AG04450 (cell line): Measurements from ENCODE around the gene OR10G3. TPM values are rescaled to one million over a fixed set of nuclear protein-coding genes. Genes with fewer than 3 reads are reported as not detected.

Experiments used
- CTCF ChIA-PET: fragments of 300-600, 350-600 bp; formaldehyde crosslinking; extraction: SDS; loops from one replicate; lab custom pipeline; 2022; ENCODE audit warnings: antibody characterized with exemption, inconsistent platforms; lab: Charles Lee
- POLR2A ChIA-PET: fragments of 350-600 bp; formaldehyde crosslinking; extraction: SDS; loops from one replicate; lab custom pipeline; 2021; ENCODE audit warnings: antibody characterized with exemption, inconsistent platforms; lab: Yijun Ruan, JAX
- DNase-seq: peaks from one replicate; pipeline ENCODE4 v3.0.0-alpha.2; 2011; ENCODE audit warnings: low read depth, low spot score
- H3K27ac ChIP-seq: one replicate; pipeline ENCODE4 v1.5.1; 2012; ENCODE audit warnings: low read depth, low read length, control low read depth
- H3K27me3 ChIP-seq: one replicate; pipeline ENCODE4 v1.6.0; 2012; ENCODE audit warnings: low read length; ENCODE audit not compliant: control insufficient read depth, insufficient read depth
- H3K4me3 ChIP-seq: 2 replicates; pipeline ENCODE4 v1.5.1; 2011; ENCODE audit warnings: mild to moderate bottlenecking, low read depth, low read length, control low read depth
- H3K9me3 ChIP-seq: 2 replicates; pipeline ENCODE4 v1.5.1; 2012; ENCODE audit warnings: low read length; ENCODE audit not compliant: control insufficient read depth, insufficient read depth
- polyA plus RNA-seq: library from polyadenylated mRNA; depleted of rRNA; stranded (reverse); fragments of >200 nt; gene quantifications from 2 replicates; pipeline ENCODE4 v1.2.3, GENCODE V29; 2011
- TF ChIP-seq, protein P1 (sequence below): IDR thresholded peaks from 2 replicates; pipeline ENCODE4 v1.5.1; 2011; ENCODE audit warnings: low read depth, low read length, control low read depth, inconsistent platforms

Gene OR10G3
- polyA plus RNA-seq, 1 experiment, result not detected

DNA sequence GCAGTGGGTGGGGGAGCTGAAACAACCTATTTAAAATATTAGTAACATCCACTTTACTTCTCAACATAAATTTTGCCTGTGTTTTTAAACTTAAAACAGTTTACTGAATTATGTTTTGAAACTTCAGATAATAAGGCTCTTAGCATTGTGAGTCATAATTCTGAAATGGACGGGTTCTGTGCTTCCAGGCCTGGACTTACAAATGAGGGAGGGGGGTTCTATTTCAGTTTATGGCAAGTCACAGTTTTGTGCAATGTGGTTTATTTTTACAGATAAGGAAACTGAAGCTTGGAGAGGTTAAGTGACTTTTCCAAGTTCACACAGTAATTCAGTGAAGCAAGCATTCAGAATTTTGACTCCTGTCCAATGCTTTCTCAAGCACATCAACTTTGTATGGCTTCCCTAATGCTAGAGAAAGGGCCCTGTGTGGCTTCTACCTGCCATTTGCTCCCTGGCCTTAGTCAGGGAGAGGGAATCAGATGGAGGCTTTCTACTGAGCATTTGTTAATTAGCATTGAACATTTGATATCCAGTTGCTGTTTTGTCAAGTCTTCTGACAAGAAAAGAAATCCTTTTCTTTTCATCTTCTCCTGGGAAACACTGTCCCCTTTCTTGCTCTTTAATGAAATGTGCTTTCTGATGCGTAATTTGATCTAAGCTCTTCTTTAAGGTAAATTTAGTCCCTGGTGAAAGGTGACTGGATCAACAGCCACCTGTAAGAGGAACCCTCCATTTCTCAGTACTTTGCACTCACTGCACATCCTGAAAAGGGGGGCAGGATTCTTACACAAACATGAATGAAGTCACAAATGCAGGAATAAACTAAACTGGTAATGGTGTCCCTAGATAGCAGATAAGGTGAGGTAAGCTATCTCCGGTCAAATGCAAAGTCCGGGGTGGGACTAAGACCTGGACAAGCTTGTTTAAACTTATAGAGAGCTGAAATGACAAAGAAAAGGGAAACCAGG is 51.2 kb downstream of the OR10G3 start:
- POLR2A ChIA-PET, result interaction anchor here (0.8 kb wide), 1 partner anchor 61 kb away, joined by 3 read pairs; no protein-coding TSS in a partner anchor
- TF ChIP-seq, protein P1, sequence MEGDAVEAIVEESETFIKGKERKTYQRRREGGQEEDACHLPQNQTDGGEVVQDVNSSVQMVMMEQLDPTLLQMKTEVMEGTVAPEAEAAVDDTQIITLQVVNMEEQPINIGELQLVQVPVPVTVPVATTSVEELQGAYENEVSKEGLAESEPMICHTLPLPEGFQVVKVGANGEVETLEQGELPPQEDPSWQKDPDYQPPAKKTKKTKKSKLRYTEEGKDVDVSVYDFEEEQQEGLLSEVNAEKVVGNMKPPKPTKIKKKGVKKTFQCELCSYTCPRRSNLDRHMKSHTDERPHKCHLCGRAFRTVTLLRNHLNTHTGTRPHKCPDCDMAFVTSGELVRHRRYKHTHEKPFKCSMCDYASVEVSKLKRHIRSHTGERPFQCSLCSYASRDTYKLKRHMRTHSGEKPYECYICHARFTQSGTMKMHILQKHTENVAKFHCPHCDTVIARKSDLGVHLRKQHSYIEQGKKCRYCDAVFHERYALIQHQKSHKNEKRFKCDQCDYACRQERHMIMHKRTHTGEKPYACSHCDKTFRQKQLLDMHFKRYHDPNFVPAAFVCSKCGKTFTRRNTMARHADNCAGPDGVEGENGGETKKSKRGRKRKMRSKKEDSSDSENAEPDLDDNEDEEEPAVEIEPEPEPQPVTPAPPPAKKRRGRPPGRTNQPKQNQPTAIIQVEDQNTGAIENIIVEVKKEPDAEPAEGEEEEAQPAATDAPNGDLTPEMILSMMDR, result no peak
- DNase-seq, result no peak

DNA sequence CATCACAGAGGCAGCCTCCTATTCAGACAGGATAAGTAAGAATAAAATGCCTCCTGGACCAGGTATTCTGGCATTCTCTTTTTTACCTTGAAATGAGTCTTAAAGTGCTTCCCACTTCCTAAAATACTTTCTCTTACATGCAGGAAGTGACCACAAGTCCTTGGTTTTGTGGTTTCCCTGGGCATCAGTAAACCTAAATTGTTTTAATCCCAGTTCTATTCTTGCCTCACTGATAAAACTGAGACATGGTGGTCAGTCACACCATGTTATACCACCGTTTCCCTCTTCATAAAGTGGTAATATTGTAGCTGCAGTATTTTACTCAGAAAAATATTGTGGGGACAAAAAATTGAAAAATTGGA is 52.6 kb downstream of the OR10G3 start:
- no peak overlapping the region for H3K4me3 ChIP-seq
- no peak overlapping the region for H3K27ac ChIP-seq
- peaks cover 15% of the 10 kb centered on the region for H3K27me3 ChIP-seq
- CTCF ChIA-PET, result interaction anchor here (2.2 to 5.4 kb wide), 3 partner anchors 29 to 50 kb away, joined by 8 to 24 read pairs (median 9); partner anchors contain the start of gene TOX4
- TF ChIP-seq, protein P1, result no peak
- DNase-seq, result no peak
- H3K9me3 ChIP-seq, result peaks cover 2% of the 10 kb centered on the region; the same call in 1 of the 2 replicates
- POLR2A ChIA-PET, result no interaction called here

More for the DNA sequence above, 51.2 kb downstream of the OR10G3 start:
- CTCF ChIA-PET, result interaction anchor here (1.2 to 5.4 kb wide), 3 partner anchors 28 to 51 kb away, joined by 3 to 24 read pairs (median 4); partner anchors contain the start of gene TOX4
- Histone ChIP-seq H3K27me3 (peaks cover 15% of the 10 kb centered on the region), H3K9me3 (peaks cover 2% of the 10 kb centered on the region; the same call in 1 of the 2 replicates), H3K4me3 (no peak overlapping the region), H3K27ac (no peak overlapping the region)

DNA sequence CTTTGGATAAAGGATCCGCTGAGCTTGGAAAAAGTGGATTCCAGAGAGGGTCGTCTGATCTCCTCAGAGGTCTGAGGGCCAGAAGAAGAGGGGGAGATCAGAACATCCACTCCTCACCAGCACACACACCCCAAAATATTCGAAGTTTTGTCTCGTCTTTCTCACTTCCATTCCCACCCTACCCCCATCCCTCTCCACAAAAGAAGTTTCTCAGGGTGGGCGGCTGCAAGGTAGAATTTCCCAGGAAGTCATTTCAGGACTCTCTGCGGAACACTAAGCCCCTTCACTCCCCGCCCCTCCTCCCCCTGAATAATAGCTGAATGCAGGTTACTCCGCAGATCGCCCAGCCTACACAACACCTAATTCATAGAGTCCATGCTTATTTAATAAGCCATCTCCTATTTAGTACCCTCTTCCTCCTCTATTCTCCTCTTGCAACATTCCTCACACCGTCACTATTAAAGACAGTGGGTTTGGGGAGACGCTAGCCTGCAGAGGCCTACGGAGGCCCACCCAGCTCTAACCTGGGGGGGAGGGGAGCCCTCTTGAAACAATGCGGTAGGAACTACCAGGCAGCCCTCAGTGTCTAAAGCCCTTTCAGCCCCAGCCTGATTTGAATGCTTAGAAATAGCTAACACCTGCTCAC is 53.1 kb downstream of the OR10G3 start:
- no peak for DNase-seq
- Histone ChIP-seq H3K9me3 (peaks cover 2% of the 10 kb centered on the region; the same call in 1 of the 2 replicates), H3K27ac (no peak overlapping the region), H3K27me3 (peaks cover 12% of the 10 kb centered on the region), H3K4me3 (peak overlapping the region; percentile 76)
- ChIA-PET CTCF (interaction anchor here (0.9 to 5.4 kb wide), 7 partner anchors 16 to 554 kb away, joined by 3 to 24 read pairs (median 5); partner anchors contain the start of genes CHD8, METTL3 and TOX4), POLR2A (interaction anchor here (0.7 to 1.8 kb wide), 3 partner anchors 10 to 71 kb away, joined by 3 to 23 read pairs (median 4); partner anchors contain the start of genes CHD8 and METTL3)
- TF ChIP-seq, protein P1, result no peak

DNA sequence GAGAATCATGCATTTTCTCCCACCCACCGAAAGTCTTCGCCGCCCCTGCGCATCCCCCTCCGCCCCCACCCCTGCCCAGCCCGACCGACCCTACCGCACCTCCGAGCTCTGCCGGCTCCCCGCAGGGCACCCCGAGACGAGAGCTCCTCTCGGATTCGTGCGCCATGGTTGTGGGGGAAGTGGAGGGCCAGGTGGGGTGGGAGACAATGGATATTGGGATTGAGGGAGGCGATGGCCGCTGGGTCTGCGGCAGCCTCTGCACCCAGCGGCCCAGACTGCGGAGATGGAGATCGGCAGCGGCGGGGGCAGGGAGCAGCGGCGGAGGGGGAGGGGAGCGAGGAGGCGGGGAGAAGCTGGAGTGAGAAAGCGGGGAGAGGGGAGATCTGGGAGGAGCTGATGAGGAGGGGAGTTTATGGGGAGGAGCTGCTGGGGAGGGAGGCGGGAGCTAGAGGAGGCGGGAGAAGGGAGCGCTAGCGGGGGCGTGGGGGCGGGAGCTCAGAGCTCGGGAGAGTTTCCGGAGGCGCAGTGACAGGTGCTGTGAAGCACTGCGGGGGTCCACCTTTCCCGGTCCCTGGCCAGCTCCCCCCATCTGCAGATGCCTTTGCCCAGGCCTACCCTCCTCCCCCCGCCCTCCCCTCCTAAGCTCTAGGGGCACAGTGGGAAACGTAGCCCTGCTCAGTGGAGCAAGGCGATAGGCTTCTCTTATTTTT is 53.8 kb downstream of the OR10G3 start, which contains the start of gene SALL2:
TSS of gene SALL2 (minus strand) at position 385 of the 710 bp plus-strand sequence. CDS start at position 166, 219 bp downstream.
- TF ChIP-seq, protein P1, result no peak
- Histone ChIP-seq H3K27me3 (peaks cover 12% of the 10 kb centered on the region), H3K9me3 (peaks cover 2% of the 10 kb centered on the region; the same call in 1 of the 2 replicates), H3K27ac (no peak within 1 kb of the TSS), H3K4me3 (peak within 1 kb of the TSS; percentile 76)
- CTCF ChIA-PET, result interaction anchor here (0.9 to 5.4 kb wide), 7 partner anchors 15 to 554 kb away, joined by 3 to 24 read pairs (median 5); partner anchors contain the start of genes CHD8, METTL3 and TOX4
- peak; percentile 27 for DNase-seq
- POLR2A ChIA-PET, result interaction anchor here (0.6 to 1.8 kb wide), 6 partner anchors 9 to 1117 kb away, joined by 3 to 23 read pairs (median 4); partner anchors contain the start of genes CHD8 and METTL3
